Measurements from ENCODE around the gene SLC8A3.

SLC8A3 gene

DNA sequence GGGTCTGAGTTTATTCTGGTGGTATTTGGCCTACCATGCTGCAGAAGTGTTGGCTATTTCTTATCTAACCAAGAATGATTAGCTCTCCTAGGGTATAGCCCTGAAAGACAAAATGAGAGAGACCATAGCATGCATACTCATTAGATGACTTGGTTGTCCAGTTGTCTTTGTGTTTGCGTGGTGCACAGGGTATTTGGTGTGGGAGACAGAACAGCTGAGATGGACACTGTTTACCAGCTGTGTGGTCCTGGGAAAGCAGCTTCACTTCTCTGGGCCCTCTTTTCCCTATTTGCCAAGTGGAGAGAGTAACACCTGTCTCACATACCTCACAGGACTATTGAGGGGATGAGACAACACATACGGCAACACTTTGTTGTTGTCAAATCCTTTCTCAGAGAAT, 95.6 kb downstream of the SLC8A3 start:
- DNase-seq (ENCODE audit: low spot score) (no peak), ATAC-seq (ENCODE audit: low read depth) (no peak)
- Histone ChIP-seq H3K36me3 (ENCODE audit: low read depth) (no peaks in the 10 kb centered on the region), H3K4me3 (ENCODE audit: severe bottlenecking) (no peak overlapping the region), H3K27me3 (ENCODE audit: insufficient read depth, poor library complexity, severe bottlenecking) (peaks cover 35% of the 10 kb centered on the region), H3K9me3 (ENCODE audit: severe bottlenecking) (no peaks in the 10 kb centered on the region), H3K27ac (ENCODE audit: poor library complexity, severe bottlenecking) (no peak overlapping the region), H3K4me1 (ENCODE audit: insufficient read depth, poor library complexity, severe bottlenecking) (no peaks in the 10 kb centered on the region)
- TF ChIP-seq, protein P1, sequence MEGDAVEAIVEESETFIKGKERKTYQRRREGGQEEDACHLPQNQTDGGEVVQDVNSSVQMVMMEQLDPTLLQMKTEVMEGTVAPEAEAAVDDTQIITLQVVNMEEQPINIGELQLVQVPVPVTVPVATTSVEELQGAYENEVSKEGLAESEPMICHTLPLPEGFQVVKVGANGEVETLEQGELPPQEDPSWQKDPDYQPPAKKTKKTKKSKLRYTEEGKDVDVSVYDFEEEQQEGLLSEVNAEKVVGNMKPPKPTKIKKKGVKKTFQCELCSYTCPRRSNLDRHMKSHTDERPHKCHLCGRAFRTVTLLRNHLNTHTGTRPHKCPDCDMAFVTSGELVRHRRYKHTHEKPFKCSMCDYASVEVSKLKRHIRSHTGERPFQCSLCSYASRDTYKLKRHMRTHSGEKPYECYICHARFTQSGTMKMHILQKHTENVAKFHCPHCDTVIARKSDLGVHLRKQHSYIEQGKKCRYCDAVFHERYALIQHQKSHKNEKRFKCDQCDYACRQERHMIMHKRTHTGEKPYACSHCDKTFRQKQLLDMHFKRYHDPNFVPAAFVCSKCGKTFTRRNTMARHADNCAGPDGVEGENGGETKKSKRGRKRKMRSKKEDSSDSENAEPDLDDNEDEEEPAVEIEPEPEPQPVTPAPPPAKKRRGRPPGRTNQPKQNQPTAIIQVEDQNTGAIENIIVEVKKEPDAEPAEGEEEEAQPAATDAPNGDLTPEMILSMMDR (IDR thresholded peaks at IDR 0.05; ENCODE audit: poor library complexity, severe bottlenecking): no peak

DNA sequence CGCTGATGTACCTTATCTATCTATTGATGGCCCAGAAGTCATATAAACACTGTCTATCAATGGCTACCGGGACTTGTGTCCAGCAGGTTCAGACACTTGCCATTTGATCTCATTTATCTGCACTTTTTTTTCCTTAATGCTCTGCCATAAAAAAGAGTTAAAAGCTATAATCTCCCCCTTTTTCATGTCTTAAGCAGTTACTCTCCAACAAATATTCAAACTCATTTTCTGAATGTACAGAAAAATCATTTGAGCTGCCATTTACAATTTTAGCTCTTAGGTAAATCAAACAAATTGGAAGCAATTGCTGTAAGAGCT, 101.4 kb downstream of the SLC8A3 start:
- H3K27me3 ChIP-seq (ENCODE audit: insufficient read depth, poor library complexity, severe bottlenecking): peaks cover 26% of the 10 kb centered on the region
- H3K4me1 ChIP-seq (ENCODE audit: insufficient read depth, poor library complexity, severe bottlenecking): no peaks in the 10 kb centered on the region
- TF ChIP-seq, protein P1 (IDR thresholded peaks at IDR 0.05; ENCODE audit: poor library complexity, severe bottlenecking): peak; percentile 52
- no peaks in the 10 kb centered on the region for H3K9me3 ChIP-seq (ENCODE audit: severe bottlenecking)
- H3K27ac ChIP-seq (ENCODE audit: poor library complexity, severe bottlenecking): no peak overlapping the region
- no peak for DNase-seq (ENCODE audit: low spot score)
- ATAC-seq (ENCODE audit: low read depth): no peak
- no peaks in the 10 kb centered on the region for H3K36me3 ChIP-seq (ENCODE audit: low read depth)
- H3K4me3 ChIP-seq (ENCODE audit: severe bottlenecking): no peak overlapping the region

DNA sequence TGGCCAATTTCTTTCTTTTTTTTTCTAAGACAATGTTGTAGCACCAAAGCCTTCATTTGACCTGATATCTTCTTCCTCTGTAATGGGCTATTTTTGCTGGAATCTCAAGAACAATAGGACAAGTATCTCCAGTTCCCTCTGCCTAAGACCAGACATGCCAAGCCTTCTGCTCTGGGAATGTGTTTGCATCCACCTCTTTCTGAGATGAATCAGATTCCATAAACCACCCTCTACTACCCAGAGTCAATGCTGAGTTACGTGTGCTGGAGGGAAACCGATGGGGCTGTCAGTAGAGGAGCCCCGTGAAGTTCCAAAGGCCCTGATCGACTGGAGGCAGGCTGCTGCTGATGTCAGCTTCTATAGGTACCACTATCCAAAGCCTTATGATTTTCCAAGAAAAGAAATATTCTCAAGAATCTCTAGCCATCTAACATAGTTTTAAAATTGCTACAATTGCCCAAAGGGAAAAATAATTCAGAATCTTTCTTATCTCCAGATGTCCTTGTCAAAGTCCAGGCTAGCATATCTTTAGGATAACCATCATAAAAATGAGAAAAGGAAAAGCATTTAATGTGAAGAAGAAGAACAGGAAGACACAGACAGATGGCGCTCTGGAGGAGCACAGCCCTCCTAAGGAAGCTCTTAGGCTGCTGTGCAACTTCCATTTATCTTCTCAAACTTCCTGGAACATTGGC, 101.9 kb downstream of the SLC8A3 start:
- ATAC-seq (ENCODE audit: low read depth): 0 out of 3 replicates have a peak, but pooled peaks have one; percentile 41
- Histone ChIP-seq H3K4me3 (ENCODE audit: severe bottlenecking) (no peak overlapping the region), H3K9me3 (ENCODE audit: severe bottlenecking) (no peaks in the 10 kb centered on the region), H3K27me3 (ENCODE audit: insufficient read depth, poor library complexity, severe bottlenecking) (peaks cover 28% of the 10 kb centered on the region), H3K4me1 (ENCODE audit: insufficient read depth, poor library complexity, severe bottlenecking) (no peaks in the 10 kb centered on the region), H3K36me3 (ENCODE audit: low read depth) (no peaks in the 10 kb centered on the region), H3K27ac (ENCODE audit: poor library complexity, severe bottlenecking) (no peak overlapping the region)
- TF ChIP-seq, protein P1 (IDR thresholded peaks at IDR 0.05; ENCODE audit: poor library complexity, severe bottlenecking): peak; percentile 78
- DNase-seq (ENCODE audit: low spot score): no peak

DNA sequence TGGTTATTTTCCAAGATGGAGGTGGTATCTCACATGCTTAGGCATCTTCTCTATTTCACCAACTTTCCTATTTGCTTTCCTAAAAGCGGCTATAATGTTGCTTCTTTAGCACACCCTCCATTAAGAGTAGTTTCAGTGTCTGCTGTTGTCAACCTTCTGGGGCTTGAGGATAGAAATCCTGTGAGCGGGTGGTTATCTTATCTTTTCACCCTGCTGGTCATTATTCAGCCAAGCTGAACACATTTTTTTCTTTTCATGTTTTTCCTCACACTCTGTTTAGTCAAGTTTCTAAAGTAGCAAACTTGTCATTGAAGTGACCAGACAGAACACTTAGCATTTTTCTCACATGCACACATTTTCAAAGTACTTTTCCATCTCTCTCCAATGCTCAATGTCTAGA, 104.5 kb downstream of the SLC8A3 start:
- H3K9me3 ChIP-seq (ENCODE audit: severe bottlenecking): no peaks in the 10 kb centered on the region
- DNase-seq (ENCODE audit: low spot score): no peak
- no peak overlapping the region for H3K27ac ChIP-seq (ENCODE audit: poor library complexity, severe bottlenecking)
- no peak for ATAC-seq (ENCODE audit: low read depth)
- peaks cover 23% of the 10 kb centered on the region for H3K27me3 ChIP-seq (ENCODE audit: insufficient read depth, poor library complexity, severe bottlenecking)
- no peaks in the 10 kb centered on the region for H3K4me1 ChIP-seq (ENCODE audit: insufficient read depth, poor library complexity, severe bottlenecking)
- no peaks in the 10 kb centered on the region for H3K36me3 ChIP-seq (ENCODE audit: low read depth)
- TF ChIP-seq, protein P1 (IDR thresholded peaks at IDR 0.05; ENCODE audit: poor library complexity, severe bottlenecking): no peak
- no peak overlapping the region for H3K4me3 ChIP-seq (ENCODE audit: severe bottlenecking)

DNA sequence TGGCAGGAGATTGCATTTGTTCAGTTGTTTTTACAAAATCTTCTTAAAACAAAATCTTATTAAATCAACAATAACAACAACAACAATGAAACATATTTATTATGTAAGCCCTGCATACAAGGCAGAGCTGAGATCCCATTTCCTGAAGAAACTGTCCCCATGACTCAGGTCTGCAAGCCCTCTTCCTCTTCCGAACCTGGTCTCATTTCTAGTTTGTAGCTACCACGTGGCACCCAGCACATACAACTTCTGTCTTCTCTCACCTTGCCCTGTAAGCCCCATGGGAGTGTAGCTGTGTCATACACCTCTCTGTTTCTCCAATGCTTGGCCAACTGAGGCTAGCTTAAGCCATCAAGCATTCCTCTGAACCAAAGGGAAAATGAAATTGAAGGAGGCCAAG, 106.4 kb downstream of the SLC8A3 start:
- Histone ChIP-seq H3K4me1 (ENCODE audit: insufficient read depth, poor library complexity, severe bottlenecking) (no peaks in the 10 kb centered on the region), H3K27me3 (ENCODE audit: insufficient read depth, poor library complexity, severe bottlenecking) (peaks cover 15% of the 10 kb centered on the region), H3K4me3 (ENCODE audit: severe bottlenecking) (no peak overlapping the region), H3K36me3 (ENCODE audit: low read depth) (no peaks in the 10 kb centered on the region), H3K27ac (ENCODE audit: poor library complexity, severe bottlenecking) (no peak overlapping the region), H3K9me3 (ENCODE audit: severe bottlenecking) (no peaks in the 10 kb centered on the region)
- ATAC-seq (ENCODE audit: low read depth) (no peak), DNase-seq (ENCODE audit: low spot score) (no peak)
- TF ChIP-seq, protein P1 (IDR thresholded peaks at IDR 0.05; ENCODE audit: poor library complexity, severe bottlenecking): no peak

All from RWPE2 (cell line).